Tibial nerve (tissue), 4 donors: ENCODE data around the gene FICD. TPM values are rescaled to one million over a fixed set of nuclear protein-coding genes. Genes with fewer than 3 reads are reported as not detected.

Source experiments
- DNase-seq, 2 donors: peaks; one replicate each; pipeline ENCODE4 v3.0.0-alpha.2; 2019; ENCODE audit warnings: low spot score in 2 of 2
- H3K27ac ChIP-seq, 4 donors: fragments of 200-600 bp; sonication (generic) in 3 of 4; one replicate each; pipeline ENCODE4 v1.5.1; 2017 to 2019; ENCODE audit warnings: mild to moderate bottlenecking in 1 of 4
- H3K27me3 ChIP-seq, 2 donors: fragments of 200-600 bp; sonication (generic) in 1 of 2; one replicate each; pipeline versions ENCODE4 v1.5.1 to v1.6.0; 2017 to 2019
- H3K36me3 ChIP-seq, 3 donors: fragments of 200-600 bp; sonication (generic); one replicate each; pipeline ENCODE4 v1.5.1; 2018 to 2019
- H3K4me1 ChIP-seq, 4 donors: fragments of 200-600 bp; sonication (generic) in 3 of 4; one replicate each; pipeline ENCODE4 v1.5.1; 2017 to 2019
- H3K4me3 ChIP-seq, 4 donors: fragments of 200-600 bp; sonication (generic) in 3 of 4; one replicate each; pipeline ENCODE4 v1.5.1; 2017 to 2019; ENCODE audit warnings: mild to moderate bottlenecking in 1 of 4, moderate library complexity in 1 of 4
- H3K9me3 ChIP-seq, 4 donors: fragments of 200-600 bp; sonication (generic) in 3 of 4; one replicate each; pipeline ENCODE4 v1.5.1; 2017 to 2019
- EP300 ChIP-seq, 2 donors: sonication (generic); formaldehyde crosslinking; IDR thresholded peaks; one replicate each; pipeline ENCODE4 v1.6.1; 2017; ENCODE audit warnings: antibody characterized with exemption in 2 of 2, mild to moderate bottlenecking in 1 of 2
- POLR2A ChIP-seq, 2 donors: fragments of 450-650 bp; IDR thresholded peaks; one replicate each; pipeline ENCODE4 v1.6.1; 2017; ENCODE audit warnings: antibody characterized with exemption in 2 of 2, mild to moderate bottlenecking in 2 of 2, moderate library complexity in 2 of 2
- WGBS, 2 donors: methylation state at CpG; one replicate each; pipeline ENCODE4 v1.1.5; 2018; 5-methylcytosine and 5-hydroxymethylcytosine counted together
- total RNA-seq, 4 donors: library from RNA; depleted of rRNA; stranded (reverse); fragments of >200 nt; gene quantifications; one replicate each; pipeline ENCODE4 v1.1.0, GENCODE V29; 2016
- TF ChIP-seq, protein P1 (sequence below), 5 experiments: fragments of 200-600 bp in 3 of 5; fragments of 450-650 bp in 2 of 5; sonication (generic) in 3 of 5; IDR thresholded peaks; one replicate each; pipeline ENCODE4 v1.5.1; 2016 to 2019; ENCODE audit warnings: antibody characterized with exemption in 5 of 5, mild to moderate bottlenecking in 3 of 5, moderate library complexity in 2 of 5

FICD gene
- total RNA-seq, 4 donors from 2014 or later, result 4.8 to 13.2 (median 8.3) TPM

DNA sequence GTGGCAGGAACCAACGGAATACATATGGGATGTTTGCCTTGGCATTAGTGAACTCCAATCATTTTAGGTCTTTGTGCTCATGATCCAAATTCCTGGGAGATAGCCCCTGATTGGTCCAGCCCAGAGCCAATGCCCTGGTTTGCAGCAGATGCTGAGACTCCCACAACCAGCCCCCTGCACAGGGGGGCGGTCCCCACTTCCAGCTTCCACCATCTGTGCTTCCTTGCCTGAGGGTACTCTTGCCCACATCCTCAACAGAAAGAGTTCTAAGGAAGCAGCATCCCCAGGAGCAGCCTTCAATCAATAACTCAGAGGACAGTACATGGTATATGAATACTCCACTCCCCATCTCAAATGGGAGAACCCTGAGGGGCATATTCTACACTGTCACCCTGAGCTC, 39.7 kb upstream of the FICD start:
- Histone ChIP-seq H3K36me3 (no peaks in the 10 kb centered on the region), H3K4me1 (no peaks in the 10 kb centered on the region), H3K4me3 (no peak overlapping the region), H3K27ac (no peak overlapping the region), H3K9me3 (no peaks in the 10 kb centered on the region), H3K27me3 (no peaks in the 10 kb centered on the region)
- 67 to 70% methylated on average over 2 of the region's 2 CpGs for WGBS, 2 donors
- TF ChIP-seq POLR2A (IDR thresholded peaks at IDR 0.05), result no peak
- TF ChIP-seq, protein P1, sequence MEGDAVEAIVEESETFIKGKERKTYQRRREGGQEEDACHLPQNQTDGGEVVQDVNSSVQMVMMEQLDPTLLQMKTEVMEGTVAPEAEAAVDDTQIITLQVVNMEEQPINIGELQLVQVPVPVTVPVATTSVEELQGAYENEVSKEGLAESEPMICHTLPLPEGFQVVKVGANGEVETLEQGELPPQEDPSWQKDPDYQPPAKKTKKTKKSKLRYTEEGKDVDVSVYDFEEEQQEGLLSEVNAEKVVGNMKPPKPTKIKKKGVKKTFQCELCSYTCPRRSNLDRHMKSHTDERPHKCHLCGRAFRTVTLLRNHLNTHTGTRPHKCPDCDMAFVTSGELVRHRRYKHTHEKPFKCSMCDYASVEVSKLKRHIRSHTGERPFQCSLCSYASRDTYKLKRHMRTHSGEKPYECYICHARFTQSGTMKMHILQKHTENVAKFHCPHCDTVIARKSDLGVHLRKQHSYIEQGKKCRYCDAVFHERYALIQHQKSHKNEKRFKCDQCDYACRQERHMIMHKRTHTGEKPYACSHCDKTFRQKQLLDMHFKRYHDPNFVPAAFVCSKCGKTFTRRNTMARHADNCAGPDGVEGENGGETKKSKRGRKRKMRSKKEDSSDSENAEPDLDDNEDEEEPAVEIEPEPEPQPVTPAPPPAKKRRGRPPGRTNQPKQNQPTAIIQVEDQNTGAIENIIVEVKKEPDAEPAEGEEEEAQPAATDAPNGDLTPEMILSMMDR (IDR thresholded peaks at IDR 0.05), result no peak
- no peak for TF ChIP-seq EP300 (IDR thresholded peaks at IDR 0.05)
- no peak for DNase-seq

DNA sequence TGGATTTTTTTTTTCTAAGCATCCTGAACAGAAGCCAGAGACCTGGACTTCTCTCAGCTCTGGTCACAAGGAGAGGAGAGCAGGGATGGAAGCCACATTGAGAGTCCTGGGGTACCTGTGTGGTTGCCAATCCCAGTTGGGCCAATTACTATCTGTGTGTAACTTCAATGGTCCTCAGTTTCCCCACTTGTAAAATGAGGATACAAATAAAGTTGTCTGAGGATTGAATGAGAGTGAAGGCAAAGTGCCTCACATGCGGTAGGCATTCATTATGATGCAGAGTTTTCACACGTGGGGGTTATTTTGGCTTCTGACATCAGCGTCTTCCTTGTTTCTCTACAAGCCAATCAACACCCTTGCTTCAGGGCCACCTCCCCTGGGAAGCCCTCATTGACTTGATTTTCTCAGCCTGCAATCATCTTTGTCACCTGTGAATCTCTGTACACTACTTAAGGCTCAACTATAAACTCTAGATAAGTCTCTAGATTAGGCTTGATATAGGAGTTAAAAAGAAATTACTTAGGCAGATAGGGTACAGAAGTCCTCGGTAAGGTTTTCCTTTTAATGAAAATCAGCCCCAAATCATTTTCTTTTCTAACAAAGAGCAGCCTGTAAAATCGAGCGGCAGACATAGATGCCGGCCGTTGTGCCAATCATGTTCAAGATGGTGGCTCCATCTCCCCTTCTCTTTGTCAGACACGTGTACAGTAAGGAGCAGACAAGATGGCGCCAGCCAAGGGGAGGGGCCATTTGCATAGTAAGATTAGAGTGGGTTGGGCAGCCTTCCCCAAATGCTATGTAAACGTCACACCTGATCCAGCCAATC, 37.8 kb upstream of the FICD start:
- Histone ChIP-seq H3K36me3 (no peaks in the 10 kb centered on the region), H3K9me3 (no peaks in the 10 kb centered on the region), H3K4me3 (no peak overlapping the region), H3K27ac (no peak overlapping the region), H3K27me3 (peaks cover 0 to 3% of the 10 kb centered on the region in 2 donors), H3K4me1 (no peaks in the 10 kb centered on the region)
- TF ChIP-seq EP300 (IDR thresholded peaks at IDR 0.05), result no peak
- TF ChIP-seq, protein P1 (IDR thresholded peaks at IDR 0.05), result no peak
- no peak for TF ChIP-seq POLR2A (IDR thresholded peaks at IDR 0.05)
- DNase-seq, result no peak
- 79 to 82% methylated on average over 11 of the region's 11 CpGs for WGBS, 2 donors

DNA sequence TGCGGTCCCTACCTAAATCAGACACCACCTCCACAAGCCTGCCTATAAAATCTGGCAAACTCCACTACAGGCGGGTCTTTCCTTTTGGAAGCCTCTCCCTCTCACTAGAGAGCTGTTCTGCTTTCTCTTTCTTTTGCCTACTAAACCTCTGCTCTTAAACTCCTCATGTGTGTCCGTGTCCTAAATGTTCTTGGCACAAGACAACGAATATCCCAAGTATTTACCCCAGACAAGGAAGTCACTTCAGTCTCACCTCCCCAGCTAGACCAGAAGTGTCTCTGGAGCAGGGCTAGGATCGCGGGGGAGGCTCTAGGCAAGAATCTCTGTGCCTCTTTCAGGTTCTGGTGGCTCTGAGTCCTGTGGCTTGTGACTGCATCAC, 37.2 kb upstream of the FICD start:
- Histone ChIP-seq H3K4me3 (no peak overlapping the region), H3K27ac (no peak overlapping the region), H3K9me3 (no peaks in the 10 kb centered on the region), H3K36me3 (no peaks in the 10 kb centered on the region), H3K27me3 (peaks cover 0 to 3% of the 10 kb centered on the region in 2 donors), H3K4me1 (no peaks in the 10 kb centered on the region)
- no peak for DNase-seq
- 71 to 78% methylated on average over 6 of the region's 6 CpGs for WGBS, 2 donors
- no peak for TF ChIP-seq EP300 (IDR thresholded peaks at IDR 0.05)
- TF ChIP-seq, protein P1 (IDR thresholded peaks at IDR 0.05), result no peak
- TF ChIP-seq POLR2A (IDR thresholded peaks at IDR 0.05), result no peak

DNA sequence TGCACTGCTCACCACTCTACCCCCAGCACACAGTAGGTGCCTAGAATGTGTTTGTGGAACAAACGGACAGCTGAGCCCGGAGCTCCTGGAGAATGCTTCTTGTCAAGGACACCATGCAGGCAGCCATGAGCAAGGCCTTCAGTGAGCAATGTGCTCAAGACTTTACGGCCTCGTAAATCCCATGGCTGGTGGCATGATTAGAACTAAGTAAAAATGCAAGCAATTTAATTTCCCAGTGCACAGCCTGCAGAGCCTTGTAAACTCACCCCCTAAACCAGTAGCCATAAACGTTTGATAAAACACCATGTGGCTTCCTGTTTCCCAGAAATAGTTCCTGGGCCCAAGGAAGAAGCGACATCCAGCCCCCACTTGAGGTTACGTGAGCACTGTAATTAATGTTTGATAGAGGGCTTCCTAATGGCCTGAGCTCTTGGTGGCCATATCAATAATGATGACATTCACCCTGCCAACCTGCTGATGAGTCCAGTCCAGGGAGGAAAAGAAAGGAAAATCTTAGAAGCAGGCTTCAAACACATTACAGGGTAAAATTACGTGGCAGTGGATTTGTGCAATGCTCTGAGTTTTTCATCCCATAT, 36.4 kb upstream of the FICD start:
- Histone ChIP-seq H3K27ac (no peak overlapping the region), H3K9me3 (no peaks in the 10 kb centered on the region), H3K4me3 (no peak overlapping the region), H3K36me3 (no peaks in the 10 kb centered on the region), H3K4me1 (no peaks in the 10 kb centered on the region), H3K27me3 (peaks cover 0 to 3% of the 10 kb centered on the region in 2 donors)
- WGBS, 2 donors, result 43 to 44% methylated on average over 8 of the region's 8 CpGs
- TF ChIP-seq, protein P1 (IDR thresholded peaks at IDR 0.05), result no peak
- TF ChIP-seq EP300 (IDR thresholded peaks at IDR 0.05) (no peak), POLR2A (IDR thresholded peaks at IDR 0.05) (no peak)
- DNase-seq, result no peak

DNA sequence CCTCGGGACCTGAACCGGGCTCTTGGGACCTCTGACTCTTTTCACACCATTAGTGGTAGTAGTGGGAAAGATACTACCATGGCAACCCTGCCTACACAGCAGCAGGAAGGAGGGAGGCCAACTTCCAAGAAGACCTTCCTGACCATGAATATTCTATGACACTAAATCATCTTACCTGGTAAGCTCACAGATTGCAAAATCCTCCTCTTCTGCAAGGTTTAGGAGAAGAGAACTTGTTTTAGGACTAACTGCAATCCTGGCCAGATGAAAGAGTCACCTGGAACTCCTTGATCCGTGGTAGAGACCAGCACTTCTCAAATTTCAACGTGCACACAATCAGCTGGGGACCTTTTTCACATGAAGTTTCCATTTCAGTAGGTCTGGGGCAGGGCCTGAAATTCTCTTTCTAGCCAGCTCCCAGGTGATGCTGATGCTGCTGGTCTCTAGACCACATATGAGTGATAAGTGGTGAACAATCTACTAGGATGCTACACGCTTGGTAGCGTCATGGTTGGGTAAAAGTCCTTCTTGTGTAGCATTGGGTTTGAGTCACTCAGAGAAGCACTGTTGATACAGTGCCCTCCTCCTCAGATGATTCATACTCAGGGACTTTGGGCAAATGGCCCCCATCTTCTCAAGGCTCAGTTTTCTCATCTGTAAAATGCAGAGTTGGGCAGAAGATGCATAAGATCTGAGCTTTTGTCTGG, 35.6 kb upstream of the FICD start:
- no peak overlapping the region for H3K27ac ChIP-seq
- WGBS, 2 donors, result 55 to 64% methylated on average over 6 of the region's 6 CpGs
- DNase-seq, result no peak
- TF ChIP-seq, protein P1 (IDR thresholded peaks at IDR 0.05), result no peak
- TF ChIP-seq POLR2A (IDR thresholded peaks at IDR 0.05), result no peak
- TF ChIP-seq EP300 (IDR thresholded peaks at IDR 0.05), result no peak
- H3K27me3 ChIP-seq, result peaks cover 0 to 3% of the 10 kb centered on the region in 2 donors
- H3K36me3 ChIP-seq, result no peaks in the 10 kb centered on the region
- no peak overlapping the region for H3K4me3 ChIP-seq
- no peaks in the 10 kb centered on the region for H3K9me3 ChIP-seq
- no peaks in the 10 kb centered on the region for H3K4me1 ChIP-seq
